ENCODE data around the gene RPTOR.

Gene RPTOR

DNA sequence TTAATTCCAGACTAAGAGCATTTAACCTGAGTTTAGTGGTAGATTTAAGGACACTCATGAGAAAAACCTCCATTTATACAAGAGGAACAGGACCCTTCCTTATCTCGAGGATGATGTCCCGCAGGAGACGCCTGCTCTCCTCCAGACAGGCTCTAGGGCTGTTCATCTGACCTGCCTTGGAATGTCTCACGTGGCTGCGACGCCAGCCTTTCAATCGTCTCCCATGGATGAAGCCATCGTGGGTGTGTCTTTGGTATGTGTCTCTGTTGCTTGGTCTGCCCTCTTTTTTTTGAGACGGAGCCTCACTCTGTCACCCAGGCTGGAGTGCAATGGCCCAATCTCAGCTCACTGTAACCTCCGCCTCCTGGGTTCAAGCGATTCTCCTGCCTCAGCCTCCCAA, 463.5 kb downstream of the RPTOR start:
- DNase-seq, result no peak

DNA sequence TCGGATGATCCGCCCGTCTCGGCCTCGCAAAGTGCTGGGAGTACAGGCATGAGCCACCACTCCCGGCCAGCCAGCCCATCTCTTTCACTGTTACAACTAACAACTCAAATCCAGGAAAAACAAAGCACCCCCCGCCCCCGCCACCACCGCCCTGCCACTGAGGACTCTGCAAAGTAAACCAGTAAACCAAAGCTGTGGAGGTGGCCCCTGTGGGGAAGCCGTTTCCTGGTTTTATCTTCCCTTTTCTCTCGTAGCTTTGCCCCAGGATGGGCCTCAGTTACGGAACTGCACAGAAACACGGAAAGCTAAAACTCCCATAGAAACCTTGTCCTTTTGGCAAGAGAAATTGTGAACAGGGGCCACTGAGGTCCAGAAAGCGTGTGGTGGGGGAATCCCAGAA, 464.5 kb downstream of the RPTOR start:
- DNase-seq, result no peak

DNA sequence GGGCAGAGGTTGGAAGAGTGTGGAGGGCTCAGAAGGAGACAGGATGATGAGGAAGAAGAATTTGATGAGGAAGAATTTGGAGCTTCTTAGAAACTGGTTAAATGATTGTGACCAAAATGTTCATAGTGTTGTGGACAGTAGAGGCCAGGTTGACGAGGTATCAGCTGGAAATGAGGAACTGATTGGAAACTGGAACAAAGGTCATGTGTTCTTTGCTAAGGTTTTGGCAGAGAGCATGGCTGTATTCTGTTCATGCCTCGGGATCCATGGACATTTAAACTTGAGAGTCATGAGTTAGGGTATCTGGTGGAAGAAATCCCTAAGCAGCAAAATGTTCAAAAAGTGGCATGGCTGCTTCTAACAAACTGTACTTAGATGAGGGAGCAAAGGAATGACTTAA, 466.3 kb downstream of the RPTOR start:
- no peak for DNase-seq

DNA sequence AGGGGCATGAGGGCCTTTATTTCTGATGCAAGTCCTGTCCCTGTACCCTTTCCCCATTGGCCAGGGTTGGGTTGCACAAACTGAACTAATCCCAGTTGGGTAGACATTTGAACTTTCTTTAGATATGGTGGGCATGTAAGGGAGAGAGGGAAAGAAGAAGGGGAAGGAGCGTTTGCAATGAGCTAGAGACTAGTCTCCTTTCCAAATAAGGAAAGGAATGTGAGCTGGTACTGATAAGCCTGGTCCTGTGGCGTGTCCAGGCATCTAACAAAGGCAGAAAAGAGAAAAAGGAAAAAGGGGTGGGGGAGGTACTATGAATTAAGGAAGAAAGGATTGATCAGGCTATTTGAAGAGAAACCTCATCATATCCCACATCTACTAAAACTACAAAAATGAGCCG, 467.3 kb downstream of the RPTOR start:
- no peak for DNase-seq

DNA sequence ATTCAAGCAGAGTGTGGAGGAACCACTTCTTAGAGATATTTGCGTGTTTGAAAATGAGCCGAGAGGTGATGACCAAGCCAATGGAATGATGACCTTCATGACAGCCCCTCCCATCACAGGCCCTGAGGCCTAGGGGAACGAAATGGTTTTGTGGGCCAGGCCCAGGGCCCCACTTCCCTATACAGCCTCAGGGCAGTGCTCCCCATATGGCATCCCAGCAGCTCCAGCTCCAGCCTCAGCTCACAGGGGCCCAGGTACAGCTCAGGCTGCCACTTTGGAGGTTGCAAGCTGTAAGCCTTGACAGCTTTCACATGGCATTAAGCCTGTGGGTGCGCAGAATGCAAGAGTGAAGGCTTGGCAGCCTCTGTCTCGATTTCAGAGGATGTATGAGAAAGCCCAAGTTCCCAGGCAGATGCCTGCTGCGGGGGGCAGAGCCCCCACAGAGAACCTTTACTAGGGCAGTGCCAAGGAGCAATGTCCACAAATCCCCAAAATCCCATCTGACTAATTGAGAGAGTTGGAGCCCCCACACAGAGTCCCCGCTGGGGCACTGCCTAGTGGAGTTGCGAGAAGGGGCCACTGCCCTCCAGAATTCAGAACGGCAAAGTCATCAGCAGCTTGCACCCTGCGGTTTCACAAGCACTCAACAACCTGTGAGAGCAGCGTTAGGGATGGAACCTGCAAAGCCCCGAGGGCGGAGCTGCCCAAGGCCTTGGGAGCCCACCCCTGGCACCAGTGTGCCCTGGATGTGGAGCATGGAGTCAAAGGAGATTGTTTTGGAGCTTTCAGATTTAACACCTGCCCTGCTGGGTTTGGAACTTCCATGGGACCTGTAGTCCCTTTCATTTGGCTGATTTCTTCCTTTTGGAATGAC, 468.2 kb downstream of the RPTOR start:
- DNase-seq, result no peak

DNA sequence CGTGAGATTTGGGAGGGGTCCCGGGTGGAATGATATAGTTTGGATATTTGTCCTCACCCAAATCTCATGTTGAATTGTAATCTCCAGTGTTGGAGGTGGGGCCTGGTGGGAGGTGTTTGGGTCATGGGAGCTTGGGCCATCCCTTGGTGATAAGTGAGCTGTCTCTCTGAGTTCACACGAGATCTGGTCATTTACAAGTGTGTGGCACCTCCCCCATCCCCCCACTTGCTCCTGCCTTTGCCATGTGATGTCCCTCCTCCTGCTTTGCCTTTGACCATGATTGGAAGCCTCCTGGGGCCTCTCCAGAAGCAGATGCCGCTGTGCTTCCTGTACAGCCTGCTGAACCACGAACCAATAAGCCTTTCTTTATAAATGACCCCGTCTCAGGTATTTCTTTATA, 469.0 kb downstream of the RPTOR start:
- no peak for DNase-seq

DNA sequence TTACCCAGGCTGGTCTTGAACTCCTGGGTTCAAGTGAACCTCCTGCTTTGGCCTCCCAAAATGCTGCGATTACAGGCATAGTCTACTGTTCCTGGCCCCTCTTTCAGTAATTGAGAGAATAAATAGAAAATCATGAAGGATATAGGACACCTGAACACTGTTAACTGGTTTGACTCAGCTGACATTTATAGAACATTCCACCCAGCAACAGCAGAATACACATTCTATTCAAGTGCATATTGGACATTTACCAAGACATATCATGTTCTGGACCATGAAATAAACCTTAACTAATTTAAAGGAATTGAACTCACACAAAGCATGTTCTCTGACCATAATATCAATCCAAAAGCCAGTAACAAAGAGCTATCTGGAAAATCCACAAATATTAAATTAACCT, 470.5 kb downstream of the RPTOR start:
- DNase-seq, result no peak
